IMR-90 (cell line): ENCODE data around the gene RUSF1. TPM values are rescaled to one million over a fixed set of nuclear protein-coding genes. Genes with fewer than 3 reads are reported as not detected.

Source experiments
- ATAC-seq: fragments of 200-7000 bp; cut with Tn5 transposase; 2 replicates; pipeline ENCODE4 v1.9.1; 2020; ENCODE audit warnings: low read depth, mild to moderate bottlenecking, moderate library complexity
- BruUV-seq: library from RNA; stranded (reverse); fragments of 400-500 nt; replicated peaks from 2 replicates; lab custom pipeline; 2021; lab: Mats Ljungman, UMichigan
- CTCF ChIA-PET: fragments of 300-600 bp; formaldehyde crosslinking; extraction: SDS; loops from one replicate; lab custom pipeline; 2021; ENCODE audit warnings: antibody characterized with exemption; lab: Yijun Ruan, JAX
- POLR2A ChIA-PET: fragments of 300-600 bp; sonication (Branson Sonifier 250); formaldehyde crosslinking; loops from one replicate; lab custom pipeline; 2022; ENCODE audit warnings: antibody characterized with exemption; ENCODE audit not compliant: unreplicated experiment; lab: Charles Lee
- DNase-seq: peaks from one replicate; pipeline ENCODE4 v3.0.0; 2013
- H2AFZ ChIP-seq: replicated peaks from 2 replicates; pipeline ENCODE3; 2013; ENCODE audit warnings: low read length, mild to moderate bottlenecking; ENCODE audit not compliant: poor library complexity
- H2AK5ac ChIP-seq: 2 replicates; pipeline ENCODE4 v1.6.1; 2013; ENCODE audit warnings: low read depth, low read length, inconsistent platforms
- H2AK9ac ChIP-seq: replicated peaks from 2 replicates; pipeline ENCODE3; 2013; ENCODE audit warnings: mild to moderate bottlenecking, low read depth, low read length, moderate library complexity; ENCODE audit not compliant: poor library complexity
- H2BK120ac ChIP-seq: 2 replicates; pipeline ENCODE4 v1.6.1; 2013; ENCODE audit warnings: low read depth, low read length, inconsistent platforms
- H2BK15ac ChIP-seq: 3 replicates; pipeline ENCODE4 v1.6.1; 2013; ENCODE audit warnings: low read depth, low read length, inconsistent platforms
- H2BK20ac ChIP-seq: 2 replicates; pipeline ENCODE4 v1.6.1; 2013; ENCODE audit warnings: low read depth, mild to moderate bottlenecking, inconsistent platforms, low read length, moderate library complexity
- H2BK5ac ChIP-seq: 2 replicates; pipeline ENCODE4 v1.6.1; 2013; ENCODE audit warnings: mild to moderate bottlenecking, low read depth, low read length, inconsistent platforms; ENCODE audit not compliant: poor library complexity, severe bottlenecking
- H3K14ac ChIP-seq: replicated peaks from 2 replicates; pipeline ENCODE4 v1.6.1; 2013; ENCODE audit warnings: low read depth, low read length, inconsistent platforms
- H3K18ac ChIP-seq: 2 replicates; pipeline ENCODE4 v1.6.1; 2013; ENCODE audit warnings: low read depth, low read length, control low read depth
- H3K23ac ChIP-seq: 2 replicates; pipeline ENCODE4 v1.6.1; 2013; ENCODE audit warnings: low read depth, low read length, inconsistent platforms
- H3K27ac ChIP-seq: 2 replicates; pipeline ENCODE4 v1.5.1; 2013; ENCODE audit warnings: mild to moderate bottlenecking, control low read depth, low read length; ENCODE audit not compliant: insufficient read depth
- H3K27me3 ChIP-seq: 2 replicates; pipeline ENCODE4 v1.6.1; 2013; ENCODE audit warnings: low read length; ENCODE audit not compliant: control insufficient read depth, insufficient read depth
- H3K36me3 ChIP-seq: 2 replicates; pipeline ENCODE4 v1.6.1; 2013; ENCODE audit warnings: low read length, mixed read lengths; ENCODE audit not compliant: control insufficient read depth, insufficient read depth
- H3K4ac ChIP-seq: 2 replicates; pipeline ENCODE4 v1.6.1; 2013; ENCODE audit warnings: low read depth, low read length, inconsistent platforms
- H3K4me1 ChIP-seq: 2 replicates; pipeline ENCODE4 v1.6.1; 2013; ENCODE audit warnings: low read length, mixed read lengths; ENCODE audit not compliant: control insufficient read depth, insufficient read depth
- H3K4me2 ChIP-seq: 2 replicates; pipeline ENCODE4 v1.6.1; 2013; ENCODE audit warnings: low read depth, mild to moderate bottlenecking, control low read depth, low read length, moderate library complexity
- H3K4me3 ChIP-seq: 2 replicates; pipeline ENCODE4 v1.5.1; 2013; ENCODE audit warnings: low read depth, mild to moderate bottlenecking, control low read depth, low read length, moderate library complexity; ENCODE audit not compliant: insufficient read depth
- H3K56ac ChIP-seq: 2 replicates; pipeline ENCODE4 v1.6.1; 2013; ENCODE audit warnings: low read length, inconsistent platforms; ENCODE audit not compliant: insufficient read depth; ENCODE audit errors: extremely low read depth
- H3K79me1 ChIP-seq, 2 experiments: 2 replicates each; pipeline ENCODE4 v1.6.1; 2013; ENCODE audit warnings: low read length in 2 of 2, inconsistent platforms in 1 of 2, low read depth in 1 of 2
- H3K9ac ChIP-seq: 2 replicates; pipeline ENCODE4 v1.6.1; 2013; ENCODE audit warnings: low read depth, low read length, control low read depth
- H3K9me1 ChIP-seq: 2 replicates; pipeline ENCODE4 v1.6.1; 2013; ENCODE audit warnings: low read length, inconsistent platforms; ENCODE audit not compliant: insufficient read depth
- H3K9me3 ChIP-seq: 2 replicates; pipeline ENCODE4 v1.6.1; 2013; ENCODE audit warnings: low read length; ENCODE audit not compliant: control insufficient read depth, insufficient read depth
- H4K20me1 ChIP-seq: 2 replicates; pipeline ENCODE4 v1.6.1; 2013; ENCODE audit warnings: low read length, inconsistent platforms; ENCODE audit not compliant: insufficient read depth
- H4K5ac ChIP-seq: 2 replicates; pipeline ENCODE4 v1.6.1; 2013; ENCODE audit warnings: mild to moderate bottlenecking, low read depth, low read length, control low read depth
- H4K8ac ChIP-seq, 2 experiments: 2 replicates each; pipeline ENCODE4 v1.6.1; 2013; ENCODE audit warnings: low read depth in 2 of 2, low read length in 2 of 2, control low read depth in 1 of 2, inconsistent platforms in 1 of 2
- H4K91ac ChIP-seq: 2 replicates; pipeline ENCODE4 v1.6.1; 2013; ENCODE audit warnings: low read depth, low read length, inconsistent platforms; ENCODE audit not compliant: insufficient read depth
- MXI1 ChIP-seq: IDR thresholded peaks from 2 replicates; pipeline ENCODE4 v1.6.1; 2012; ENCODE audit warnings: low read depth, mild to moderate bottlenecking, low read length, moderate library complexity, borderline replicate concordance
- WGBS, 2 experiments: methylation state at CpG; one replicate each; pipeline versions ENCODE4 v1.1.5 to v1.1.7; 2013; ENCODE audit warnings: missing lambda C conversion rate in 2 of 2; ENCODE audit not compliant: insufficient read length in 1 of 2; ENCODE audit errors: extremely low coverage in 2 of 2; 5-methylcytosine and 5-hydroxymethylcytosine counted together
- dilution Hi-C: fragments of 300-500 bp; cut with HindIII; formaldehyde crosslinking; loops from one replicate; pipeline ENCODE4 v1.14.3; 2018; ENCODE audit warnings: low sequenced_read_pairs; ENCODE audit not compliant: unreplicated experiment
- in situ Hi-C: fragments of 300-500 bp; cut with MboI; formaldehyde crosslinking; loops from 3 replicates; pipeline ENCODE4 v1.14.3; 2019; ENCODE audit warnings: low sequenced_read_pairs, inconsistent platforms, mixed read lengths
- intact Hi-C: fragments of 100-400 bp; cut with micrococcal nuclease; formaldehyde crosslinking; loops from 2 replicates; pipeline ENCODE4 v1.10.0; 2022
- polyA plus RNA-seq, 3 experiments: library from polyadenylated mRNA; depleted of rRNA; stranded (reverse); fragments of >200 nt; gene quantifications; 2 replicates each; pipeline ENCODE4 v1.2.3, GENCODE V29; 2012; ENCODE audit warnings: low replicate concordance in 1 of 3
- total RNA-seq: library from RNA; depleted of rRNA; stranded (reverse); fragments of >200 nt; gene quantifications from 2 replicates; pipeline ENCODE4 v1.2.3, GENCODE V29; 2012
- TF ChIP-seq, protein P1 (sequence below): fragments of 150-350 bp; IDR thresholded peaks from 2 replicates; pipeline ENCODE4 v1.6.1; 2017; ENCODE audit warnings: mild to moderate bottlenecking, antibody characterized with exemption, low read length, low read depth

RUSF1 gene
- total and polyA plus RNA-seq, 2 of the 4 experiments (the other 2 are of a cell fraction) = 22.9 to 65.0 TPM

DNA sequence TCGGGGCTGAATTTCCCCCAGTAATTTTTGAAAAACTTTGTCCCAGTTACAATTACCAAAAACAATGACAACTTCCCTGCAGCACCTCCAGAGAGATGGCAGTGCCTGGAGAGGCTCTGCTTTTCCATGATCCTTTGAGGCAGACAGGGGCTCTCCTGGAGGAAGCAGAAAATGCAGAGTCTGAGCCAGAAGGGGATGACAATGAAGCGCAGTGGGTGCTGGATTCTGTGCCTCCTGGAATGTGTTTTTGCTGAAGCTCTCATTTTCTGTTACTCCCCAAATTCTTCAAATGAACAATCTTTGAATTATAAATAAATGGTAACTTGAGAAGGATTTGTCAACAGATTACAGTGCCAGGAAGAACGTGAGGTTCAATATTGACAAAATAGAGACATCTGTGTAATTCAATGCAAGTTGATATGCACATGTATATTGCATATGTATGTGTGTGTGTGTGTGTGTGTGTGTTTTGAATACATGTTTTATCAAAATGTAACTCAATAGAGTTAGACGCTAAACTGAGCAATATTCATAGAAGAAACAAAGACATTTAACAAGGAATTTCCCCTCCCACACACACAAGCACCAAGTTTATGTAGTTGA is 9.7 kb upstream of the RUSF1 start:
- Histone ChIP-seq H2BK120ac (no peak overlapping the region), H3K9me1 (no peaks in the 10 kb centered on the region), H3K9me3 (peaks cover 1% of the 10 kb centered on the region; the same call in 1 of the 2 replicates), H4K20me1 (no peaks in the 10 kb centered on the region), H3K9ac (no peak overlapping the region), H3K27ac (no peak overlapping the region), H2AK5ac (no peak overlapping the region), H2BK15ac (no peak overlapping the region), H3K4ac (no peak overlapping the region), H3K36me3 (no peaks in the 10 kb centered on the region), H4K8ac (no peak overlapping the region), H3K4me3 (no peak overlapping the region), H3K4me2 (no peak overlapping the region), H2AK9ac (no peak overlapping the region), H3K4me1 (no peaks in the 10 kb centered on the region; the same call in 1 of the 2 replicates), H3K18ac (no peak overlapping the region), H3K14ac (no peak overlapping the region), H2BK5ac (no peak overlapping the region), H3K79me1 (no peaks in the 10 kb centered on the region), H4K91ac (no peak overlapping the region), H4K5ac (no peak overlapping the region), H2AFZ (no peak overlapping the region), H3K56ac (no peak overlapping the region), H3K27me3 (peaks cover 6% of the 10 kb centered on the region), H3K23ac (no peak overlapping the region), H2BK20ac (no peak overlapping the region)
- WGBS, 2 experiments = no CpG with 5 or more reads among the region's 4 CpGs
- DNase-seq (no peak), ATAC-seq (no peak)
- TF ChIP-seq, protein P1, sequence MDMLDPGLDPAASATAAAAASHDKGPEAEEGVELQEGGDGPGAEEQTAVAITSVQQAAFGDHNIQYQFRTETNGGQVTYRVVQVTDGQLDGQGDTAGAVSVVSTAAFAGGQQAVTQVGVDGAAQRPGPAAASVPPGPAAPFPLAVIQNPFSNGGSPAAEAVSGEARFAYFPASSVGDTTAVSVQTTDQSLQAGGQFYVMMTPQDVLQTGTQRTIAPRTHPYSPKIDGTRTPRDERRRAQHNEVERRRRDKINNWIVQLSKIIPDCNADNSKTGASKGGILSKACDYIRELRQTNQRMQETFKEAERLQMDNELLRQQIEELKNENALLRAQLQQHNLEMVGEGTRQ = no peak
- no peak for TF ChIP-seq MXI1
- POLR2A ChIA-PET = no interaction called here
- dilution Hi-C loops = no loop called here
- CTCF ChIA-PET = no interaction called here
- in situ Hi-C loops = loop anchor here (25.0 kb wide), 1 partner anchor 194 kb away; a partner anchor contains a TSS
- no TSS peak for BruUV-seq
- intact Hi-C loops = no loop called here
